ENCODE data around the gene RAB12. TPM values are rescaled to one million over a fixed set of nuclear protein-coding genes. Genes with fewer than 3 reads are reported as not detected.
"Not testable (repeated sequence)": the region's sequence is repeated elsewhere in the genome, so short reads cannot be mapped to it uniquely, and the experiment has no call there.

RAB12 gene
- total RNA-seq, 1 experiment from 2014 or later, result 79.4 TPM

- H3K79me2 ChIP-seq (ENCODE audit: low read depth), result no peaks in the 10 kb centered on the region
- no peak overlapping the region for H3K27ac ChIP-seq
- 0 out of 2 replicates have a peak, but pooled peaks cover 3% of the 10 kb centered on the region for H4K20me1 ChIP-seq (ENCODE audit: insufficient read depth)
- H3F3A ChIP-seq (ENCODE audit: insufficient read depth, low read depth), result peaks cover 12% of the 10 kb centered on the region; the same call in 1 of the 2 replicates
- H3K9me3 ChIP-seq (ENCODE audit: insufficient read depth, low read depth), result no peaks in the 10 kb centered on the region
- no peak overlapping the region for H2AFZ ChIP-seq
- H3K4me1 ChIP-seq (replicated peaks; ENCODE audit: insufficient read depth), result no peaks in the 10 kb centered on the region
- no peaks in the 10 kb centered on the region for H3K27me3 ChIP-seq (ENCODE audit: insufficient read depth, low read depth)
- H3K9me2 ChIP-seq (ENCODE audit: insufficient read depth), result no peaks in the 10 kb centered on the region
- intact Hi-C loops (cut with micrococcal nuclease; ENCODE audit: unreplicated experiment), result no loop called here
- BruUV-seq (replicated peaks), result no TSS peak
- H3K4me2 ChIP-seq, result no peak overlapping the region
- H3K36me3 ChIP-seq (ENCODE audit: low read depth), result peaks cover 7% of the 10 kb centered on the region
- POLR2A ChIA-PET (ENCODE audit: unreplicated experiment), result no interaction called here
- TF ChIP-seq CTCF (conservative IDR thresholded peaks at IDR 0.05), result no peak
- no peak for DNase-seq
- H3K4me3 ChIP-seq, result no peak overlapping the region
- CTCF ChIA-PET, result interaction anchor here (0.7 kb wide), 1 partner anchor 10 kb away, joined by 3 read pairs; no protein-coding TSS in a partner anchor
Observed at GRCh38 chr18:8643326-8643878, 34.2 kb downstream of the RAB12 start.

DNA sequence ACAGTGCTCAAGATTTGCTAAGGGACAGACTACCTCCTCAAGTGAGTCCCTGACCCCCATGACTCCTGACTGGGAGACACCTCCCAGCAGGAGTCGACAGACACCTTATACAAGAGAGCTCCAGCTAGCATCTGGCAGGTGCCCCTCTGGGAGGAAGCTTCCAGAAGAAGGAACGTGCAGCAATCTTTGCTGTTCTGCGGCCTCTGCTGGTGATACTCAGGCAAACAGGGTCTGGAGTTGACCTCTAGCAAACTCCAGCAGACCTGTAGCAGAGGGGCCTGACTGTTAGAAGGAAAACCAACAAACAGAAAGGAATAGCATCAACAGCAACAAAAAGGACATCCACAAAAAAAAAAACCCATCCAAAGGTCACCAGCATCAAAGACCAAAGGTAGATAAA lies 38.1 kb downstream of the RAB12 start:
- H3F3A ChIP-seq (ENCODE audit: insufficient read depth, low read depth); H3K9me2 ChIP-seq (ENCODE audit: insufficient read depth); H3K4me1 ChIP-seq (replicated peaks; ENCODE audit: insufficient read depth); H3K79me2 ChIP-seq (ENCODE audit: low read depth); BruUV-seq (replicated peaks); H3K4me3 ChIP-seq; H4K20me1 ChIP-seq (ENCODE audit: insufficient read depth); DNase-seq; intact Hi-C loops (cut with micrococcal nuclease; ENCODE audit: unreplicated experiment); H3K36me3 ChIP-seq (ENCODE audit: low read depth); H3K27ac ChIP-seq; H3K27me3 ChIP-seq (ENCODE audit: insufficient read depth, low read depth); H2AFZ ChIP-seq; POLR2A ChIA-PET (ENCODE audit: unreplicated experiment); H3K4me2 ChIP-seq; H3K9me3 ChIP-seq (ENCODE audit: insufficient read depth, low read depth): not testable (repeated sequence)
- CTCF ChIA-PET, result interaction anchor here (0.6 kb wide), 1 partner anchor 169 kb away, joined by 4 read pairs; no protein-coding TSS in a partner anchor

- H3K4me2 ChIP-seq; H3K4me3 ChIP-seq; POLR2A ChIA-PET (ENCODE audit: unreplicated experiment); BruUV-seq (replicated peaks); H2AFZ ChIP-seq; DNase-seq; H3K79me2 ChIP-seq (ENCODE audit: low read depth); H3K9me3 ChIP-seq (ENCODE audit: insufficient read depth, low read depth); H3K27me3 ChIP-seq (ENCODE audit: insufficient read depth, low read depth); H3K9me2 ChIP-seq (ENCODE audit: insufficient read depth); H4K20me1 ChIP-seq (ENCODE audit: insufficient read depth); H3K4me1 ChIP-seq (replicated peaks; ENCODE audit: insufficient read depth); H3K36me3 ChIP-seq (ENCODE audit: low read depth); H3K27ac ChIP-seq; H3F3A ChIP-seq (ENCODE audit: insufficient read depth, low read depth): not testable (repeated sequence)
- CTCF ChIA-PET, result interaction anchor here (0.6 to 1.1 kb wide), 3 partner anchors 162 to 336 kb away, joined by 3 to 6 read pairs (median 4); no protein-coding TSS in a partner anchor
- intact Hi-C loops (cut with micrococcal nuclease; ENCODE audit: unreplicated experiment), result loop anchor here (10.0 kb wide), 1 partner anchor 1033 kb away; no protein-coding TSS in a partner anchor
Observed at GRCh38 chr18:8651478-8652261, 42.4 kb downstream of the RAB12 start.
